ENCODE results near the gene FSTL5. TPM values are rescaled to one million over a fixed set of nuclear protein-coding genes. Genes with fewer than 3 reads are reported as not detected.

FSTL5 gene
- total RNA-seq, 2 experiments from 2014 or later = not detected

DNA sequence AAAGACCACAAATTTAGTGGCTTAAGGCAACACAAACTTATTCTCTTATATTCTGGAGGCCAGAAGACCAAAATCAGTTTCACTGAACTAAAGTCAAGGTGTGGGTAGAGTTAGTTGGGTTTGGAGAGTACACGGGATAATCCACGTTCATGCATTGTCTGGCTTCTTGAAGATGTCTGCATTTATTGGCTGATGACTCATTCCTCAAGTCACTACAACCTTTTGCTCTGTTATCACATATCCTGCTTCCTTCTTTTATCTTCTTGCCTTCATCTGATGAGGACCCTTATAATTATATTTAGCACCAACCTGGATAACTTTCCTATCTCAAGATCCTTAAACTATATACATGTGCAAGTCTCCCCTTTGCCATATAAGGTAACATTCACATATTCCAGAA lies 590.0 kb downstream of the FSTL5 start:
- ChIA-PET POLR2A (no interaction called here), CTCF (ENCODE audit: unreplicated experiment) (no interaction called here)
- Histone ChIP-seq H3K4me2 (ENCODE audit: low read length) (no peak overlapping the region), H3K9me3 (ENCODE audit: low read length) (no peaks in the 10 kb centered on the region), H4K20me1 (ENCODE audit: insufficient read depth, low read length) (no peaks in the 10 kb centered on the region), H3K4me1 (ENCODE audit: insufficient read depth, low read length, poor library complexity, severe bottlenecking) (no peaks in the 10 kb centered on the region), H3K36me3 (ENCODE audit: insufficient read depth, low read length) (no peaks in the 10 kb centered on the region), H3K4me3 (ENCODE audit: low read depth, low read length, poor library complexity, severe bottlenecking) (no peak overlapping the region), H3K27ac (ENCODE audit: low read depth, low read length, poor library complexity, severe bottlenecking) (no peak overlapping the region), H2AFZ (ENCODE audit: low read length) (no peak overlapping the region), H3K79me2 (ENCODE audit: insufficient read depth, low read depth, low read length) (no peaks in the 10 kb centered on the region), H3K9me2 (ENCODE audit: insufficient read depth, low read length) (no peaks in the 10 kb centered on the region)
- no TSS peak for BruUV-seq (replicated peaks)
- TF ChIP-seq, protein P1, sequence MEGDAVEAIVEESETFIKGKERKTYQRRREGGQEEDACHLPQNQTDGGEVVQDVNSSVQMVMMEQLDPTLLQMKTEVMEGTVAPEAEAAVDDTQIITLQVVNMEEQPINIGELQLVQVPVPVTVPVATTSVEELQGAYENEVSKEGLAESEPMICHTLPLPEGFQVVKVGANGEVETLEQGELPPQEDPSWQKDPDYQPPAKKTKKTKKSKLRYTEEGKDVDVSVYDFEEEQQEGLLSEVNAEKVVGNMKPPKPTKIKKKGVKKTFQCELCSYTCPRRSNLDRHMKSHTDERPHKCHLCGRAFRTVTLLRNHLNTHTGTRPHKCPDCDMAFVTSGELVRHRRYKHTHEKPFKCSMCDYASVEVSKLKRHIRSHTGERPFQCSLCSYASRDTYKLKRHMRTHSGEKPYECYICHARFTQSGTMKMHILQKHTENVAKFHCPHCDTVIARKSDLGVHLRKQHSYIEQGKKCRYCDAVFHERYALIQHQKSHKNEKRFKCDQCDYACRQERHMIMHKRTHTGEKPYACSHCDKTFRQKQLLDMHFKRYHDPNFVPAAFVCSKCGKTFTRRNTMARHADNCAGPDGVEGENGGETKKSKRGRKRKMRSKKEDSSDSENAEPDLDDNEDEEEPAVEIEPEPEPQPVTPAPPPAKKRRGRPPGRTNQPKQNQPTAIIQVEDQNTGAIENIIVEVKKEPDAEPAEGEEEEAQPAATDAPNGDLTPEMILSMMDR (conservative IDR thresholded peaks at IDR 0.05; ENCODE audit: low read length) = no peak
- no peak for TF ChIP-seq EZH2phosphoT487 (IDR thresholded peaks at IDR 0.05; ENCODE audit: borderline replicate concordance, low read depth, low read length)
- DNase-seq (ENCODE audit: low spot score) = no peak
- intact Hi-C loops (cut with micrococcal nuclease; ENCODE audit: unreplicated experiment) = no loop called here

DNA sequence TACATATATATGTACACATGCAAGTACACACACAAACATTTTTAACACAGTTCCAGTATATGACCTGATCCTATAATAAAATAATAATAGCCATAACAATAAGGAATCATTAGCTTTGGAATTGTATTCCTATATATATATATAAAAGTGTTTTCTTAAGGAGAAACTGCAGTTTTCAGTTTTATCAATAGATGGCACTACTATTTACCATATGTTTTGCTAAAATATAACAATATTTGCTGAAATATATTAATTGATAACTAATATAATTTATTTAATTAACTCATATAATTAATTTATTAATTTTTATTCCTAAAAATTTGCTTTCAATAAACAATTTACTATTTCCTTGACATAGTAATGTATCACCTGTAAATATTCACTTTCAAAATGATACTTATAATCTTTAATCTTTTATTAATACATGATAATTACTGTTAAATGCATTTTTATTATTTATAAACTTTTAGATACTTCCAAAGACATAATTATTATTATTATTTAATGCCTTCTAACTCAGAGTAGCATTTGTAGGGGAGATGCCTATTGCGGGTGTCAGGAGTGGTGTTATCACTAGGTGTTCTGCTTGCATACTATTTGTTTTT lies 599.5 kb downstream of the FSTL5 start:
- POLR2A ChIA-PET = no interaction called here
- TF ChIP-seq EZH2phosphoT487 (IDR thresholded peaks at IDR 0.05; ENCODE audit: borderline replicate concordance, low read depth, low read length) = no peak
- TF ChIP-seq, protein P1 (conservative IDR thresholded peaks at IDR 0.05; ENCODE audit: low read length) = peak; percentile 65
- H3K4me3 ChIP-seq (ENCODE audit: low read depth, low read length, poor library complexity, severe bottlenecking) = no peak overlapping the region
- intact Hi-C loops (cut with micrococcal nuclease; ENCODE audit: unreplicated experiment) = no loop called here
- no peaks in the 10 kb centered on the region for H3K36me3 ChIP-seq (ENCODE audit: insufficient read depth, low read length)
- peak; percentile 3 for DNase-seq (ENCODE audit: low spot score)
- no peak overlapping the region for H3K27ac ChIP-seq (ENCODE audit: low read depth, low read length, poor library complexity, severe bottlenecking)
- H2AFZ ChIP-seq (ENCODE audit: low read length) = no peak overlapping the region
- H4K20me1 ChIP-seq (ENCODE audit: insufficient read depth, low read length) = no peaks in the 10 kb centered on the region
- CTCF ChIA-PET (ENCODE audit: unreplicated experiment) = no interaction called here
- no peaks in the 10 kb centered on the region for H3K4me1 ChIP-seq (ENCODE audit: insufficient read depth, low read length, poor library complexity, severe bottlenecking)
- H3K79me2 ChIP-seq (ENCODE audit: insufficient read depth, low read depth, low read length) = no peaks in the 10 kb centered on the region
- no peaks in the 10 kb centered on the region for H3K9me2 ChIP-seq (ENCODE audit: insufficient read depth, low read length)
- no peaks in the 10 kb centered on the region for H3K9me3 ChIP-seq (ENCODE audit: low read length)
- no TSS peak for BruUV-seq (replicated peaks)
- no peak overlapping the region for H3K4me2 ChIP-seq (ENCODE audit: low read length)

GRCh38 chr4:161555689-161556660 lies 607.8 kb downstream of the FSTL5 start:
- H3K9me2 ChIP-seq (ENCODE audit: insufficient read depth, low read length) = no peaks in the 10 kb centered on the region
- CTCF ChIA-PET (ENCODE audit: unreplicated experiment) = no interaction called here
- POLR2A ChIA-PET = no interaction called here
- no peak overlapping the region for H3K27ac ChIP-seq (ENCODE audit: low read depth, low read length, poor library complexity, severe bottlenecking)
- no peak overlapping the region for H3K4me2 ChIP-seq (ENCODE audit: low read length)
- no peak overlapping the region for H3K4me3 ChIP-seq (ENCODE audit: low read depth, low read length, poor library complexity, severe bottlenecking)
- H3K79me2 ChIP-seq (ENCODE audit: insufficient read depth, low read depth, low read length) = no peaks in the 10 kb centered on the region
- no peaks in the 10 kb centered on the region for H4K20me1 ChIP-seq (ENCODE audit: insufficient read depth, low read length)
- BruUV-seq (replicated peaks) = no TSS peak
- H3K9me3 ChIP-seq (ENCODE audit: low read length) = no peaks in the 10 kb centered on the region
- H3K4me1 ChIP-seq (ENCODE audit: insufficient read depth, low read length, poor library complexity, severe bottlenecking) = no peaks in the 10 kb centered on the region
- intact Hi-C loops (cut with micrococcal nuclease; ENCODE audit: unreplicated experiment) = no loop called here
- DNase-seq (ENCODE audit: low spot score) = no peak
- TF ChIP-seq EZH2phosphoT487 (IDR thresholded peaks at IDR 0.05; ENCODE audit: borderline replicate concordance, low read depth, low read length) = no peak
- TF ChIP-seq, protein P1 (conservative IDR thresholded peaks at IDR 0.05; ENCODE audit: low read length) = no peak
- H2AFZ ChIP-seq (ENCODE audit: low read length) = no peak overlapping the region
- H3K36me3 ChIP-seq (ENCODE audit: insufficient read depth, low read length) = no peaks in the 10 kb centered on the region

Data from OCI-LY7 (cell line).